ENCODE results near the gene TECPR2. TPM values are rescaled to one million over a fixed set of nuclear protein-coding genes. Genes with fewer than 3 reads are reported as not detected.
A peak's percentile ranks its signal among the peaks of the same experiment; 100 is the strongest.

The TECPR2 gene
- total and polyA plus RNA-seq, 8 donors: 11.6 to 30.1 (median 16.2) TPM

- H3K36me3 ChIP-seq: no peaks in the 10 kb centered on the region
- intact Hi-C loops (cut with DNase I): no loop called here
- peaks cover 11 to 36% of the 10 kb centered on the region in 2 donors for H3K4me1 ChIP-seq
- peak; percentile 94 for ATAC-seq
- H3K27ac ChIP-seq: peak overlapping the region; percentile 82 to 83
- peak; percentile 94 to 100 for TF ChIP-seq CTCF (IDR thresholded peaks at IDR 0.05)
- H3K9me3 ChIP-seq: no peaks in the 10 kb centered on the region
- H3K27me3 ChIP-seq: no peaks in the 10 kb centered on the region
- H3K4me3 ChIP-seq: peak overlapping the region; percentile 41 to 51
- DNase-seq: peak; percentile 95 to 100 (median 99)
Measured at GRCh38 chr14:102524451-102525218, 161.9 kb downstream of the TECPR2 start.

GRCh38 chr14:102525219-102525928 is 162.6 kb downstream of the TECPR2 start:
- peak overlapping the region; percentile 41 to 51 for H3K4me3 ChIP-seq
- no peak for TF ChIP-seq CTCF (IDR thresholded peaks at IDR 0.05)
- no peaks in the 10 kb centered on the region for H3K36me3 ChIP-seq
- H3K9me3 ChIP-seq: no peaks in the 10 kb centered on the region
- peak overlapping the region; percentile 82 to 83 for H3K27ac ChIP-seq
- peak; percentile 58 for ATAC-seq
- DNase-seq: peak in 1 of 4 donors; percentile 79
- H3K4me1 ChIP-seq: peaks cover 11 to 38% of the 10 kb centered on the region in 2 donors
- no peaks in the 10 kb centered on the region for H3K27me3 ChIP-seq
- intact Hi-C loops (cut with DNase I): no loop called here

GRCh38 chr14:102525929-102526497 is 163.3 kb downstream of the TECPR2 start:
- H3K4me3 ChIP-seq: peak overlapping the region in 1 of 2 donors; percentile 51
- intact Hi-C loops (cut with DNase I): no loop called here
- DNase-seq: no peak
- H3K27ac ChIP-seq: peak overlapping the region; percentile 82 to 83
- no peak for ATAC-seq
- H3K27me3 ChIP-seq: no peaks in the 10 kb centered on the region
- no peak for TF ChIP-seq CTCF (IDR thresholded peaks at IDR 0.05)
- H3K4me1 ChIP-seq: peaks cover 11 to 45% of the 10 kb centered on the region in 2 donors
- H3K9me3 ChIP-seq: no peaks in the 10 kb centered on the region
- H3K36me3 ChIP-seq: no peaks in the 10 kb centered on the region

GRCh38 chr14:102528431-102529170 is 165.9 kb downstream of the TECPR2 start:
- Histone ChIP-seq H3K4me3 (no peak overlapping the region), H3K27me3 (no peaks in the 10 kb centered on the region), H3K36me3 (no peaks in the 10 kb centered on the region), H3K27ac (peak overlapping the region in 1 of 2 donors; percentile 39), H3K9me3 (no peaks in the 10 kb centered on the region), H3K4me1 (peaks cover 11 to 45% of the 10 kb centered on the region in 2 donors)
- DNase-seq: no peak
- ATAC-seq: no peak
- intact Hi-C loops (cut with DNase I): no loop called here
- no peak for TF ChIP-seq CTCF (IDR thresholded peaks at IDR 0.05)
